ENCODE results near the gene LRRC8E.
"Not testable (repeated sequence)": the region's sequence is repeated elsewhere in the genome, so short reads cannot be mapped to it uniquely, and the experiment has no call there.

The LRRC8E gene

GRCh38 chr19:7879836-7880235, 8.5 kb upstream of the LRRC8E start:
- no peak for TF ChIP-seq POLR2A (IDR thresholded peaks at IDR 0.05; ENCODE audit: low read depth, low read length)
- no peak for TF ChIP-seq PAX5 (IDR thresholded peaks at IDR 0.05; ENCODE audit: insufficient read depth, low read length, severe bottlenecking)
- TF ChIP-seq TAF1 (IDR thresholded peaks at IDR 0.05; ENCODE audit: low read depth, low read length) = no peak
- TF ChIP-seq SPI1 (IDR thresholded peaks at IDR 0.05; ENCODE audit: low read depth, low read length) = no peak
- DNase-seq (ENCODE audit: insufficient read length, low spot score) = no peak
- FAIRE-seq = no peak

- DNase-seq (ENCODE audit: insufficient read length, low spot score) (no peak), FAIRE-seq (no peak)
- TF ChIP-seq TAF1 (IDR thresholded peaks at IDR 0.05; ENCODE audit: low read depth, low read length) (no peak), PAX5 (IDR thresholded peaks at IDR 0.05; ENCODE audit: insufficient read depth, low read length, severe bottlenecking) (no peak), POU2F2 (IDR thresholded peaks at IDR 0.05; ENCODE audit: low read depth, low read length) (no peak), POLR2A (IDR thresholded peaks at IDR 0.05; ENCODE audit: low read depth, low read length) (no peak), POLR2AphosphoS5 (IDR thresholded peaks at IDR 0.05; ENCODE audit: low read depth, low read length) (no peak), SPI1 (IDR thresholded peaks at IDR 0.05; ENCODE audit: low read depth, low read length) (no peak)
Observed at GRCh38 chr19:7881910-7882309, 6.4 kb upstream of the LRRC8E start.

DNA sequence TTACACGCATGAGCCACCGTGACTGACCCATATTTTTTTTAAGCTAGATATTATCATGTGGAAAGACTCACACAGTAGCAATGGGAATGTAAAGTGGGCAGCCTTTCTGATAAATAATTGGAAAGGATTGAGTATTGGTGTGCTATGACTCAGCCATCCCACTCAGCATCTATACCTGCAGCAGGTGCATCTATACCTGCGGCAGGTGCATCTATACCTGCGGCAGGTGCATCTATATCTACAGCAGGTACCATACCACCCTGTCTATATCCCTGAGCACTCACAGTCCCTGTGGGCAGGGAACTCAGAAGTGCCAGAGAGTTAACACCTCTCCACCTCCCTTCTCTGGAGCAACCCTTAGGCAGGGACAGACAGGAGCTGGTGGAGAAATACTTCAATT, 5.2 kb upstream of the LRRC8E start:
- FAIRE-seq (no peak), DNase-seq (ENCODE audit: insufficient read length, low spot score) (no peak)
- TF ChIP-seq POLR2A (IDR thresholded peaks at IDR 0.05; ENCODE audit: low read depth, low read length) = no peak
- no peak for TF ChIP-seq SPI1 (IDR thresholded peaks at IDR 0.05; ENCODE audit: low read depth, low read length)
- TF ChIP-seq POLR2AphosphoS5 (IDR thresholded peaks at IDR 0.05; ENCODE audit: low read depth, low read length) = no peak
- no peak for TF ChIP-seq PAX5 (IDR thresholded peaks at IDR 0.05; ENCODE audit: insufficient read depth, low read length, severe bottlenecking)
- TF ChIP-seq TAF1 (IDR thresholded peaks at IDR 0.05; ENCODE audit: low read depth, low read length) = no peak
- no peak for TF ChIP-seq POU2F2 (IDR thresholded peaks at IDR 0.05; ENCODE audit: low read depth, low read length)

- TF ChIP-seq POLR2A (IDR thresholded peaks at IDR 0.05; ENCODE audit: low read depth, low read length) (no peak), TAF1 (IDR thresholded peaks at IDR 0.05; ENCODE audit: low read depth, low read length) (no peak), PAX5 (IDR thresholded peaks at IDR 0.05; ENCODE audit: insufficient read depth, low read length, severe bottlenecking) (no peak), POLR2AphosphoS5 (IDR thresholded peaks at IDR 0.05; ENCODE audit: low read depth, low read length) (no peak), POU2F2 (IDR thresholded peaks at IDR 0.05; ENCODE audit: low read depth, low read length) (no peak), SPI1 (IDR thresholded peaks at IDR 0.05; ENCODE audit: low read depth, low read length) (no peak)
- no peak for DNase-seq (ENCODE audit: insufficient read length, low spot score)
- no peak for FAIRE-seq
Observed at GRCh38 chr19:7883796-7884570, 4.3 kb upstream of the LRRC8E start.

GRCh38 chr19:7885818-7886217, 2.5 kb upstream of the LRRC8E start:
- TF ChIP-seq PAX5 (IDR thresholded peaks at IDR 0.05; ENCODE audit: insufficient read depth, low read length, severe bottlenecking) (no peak), SPI1 (IDR thresholded peaks at IDR 0.05; ENCODE audit: low read depth, low read length) (no peak)
- FAIRE-seq (no peak), DNase-seq (ENCODE audit: insufficient read length, low spot score) (no peak)

DNA sequence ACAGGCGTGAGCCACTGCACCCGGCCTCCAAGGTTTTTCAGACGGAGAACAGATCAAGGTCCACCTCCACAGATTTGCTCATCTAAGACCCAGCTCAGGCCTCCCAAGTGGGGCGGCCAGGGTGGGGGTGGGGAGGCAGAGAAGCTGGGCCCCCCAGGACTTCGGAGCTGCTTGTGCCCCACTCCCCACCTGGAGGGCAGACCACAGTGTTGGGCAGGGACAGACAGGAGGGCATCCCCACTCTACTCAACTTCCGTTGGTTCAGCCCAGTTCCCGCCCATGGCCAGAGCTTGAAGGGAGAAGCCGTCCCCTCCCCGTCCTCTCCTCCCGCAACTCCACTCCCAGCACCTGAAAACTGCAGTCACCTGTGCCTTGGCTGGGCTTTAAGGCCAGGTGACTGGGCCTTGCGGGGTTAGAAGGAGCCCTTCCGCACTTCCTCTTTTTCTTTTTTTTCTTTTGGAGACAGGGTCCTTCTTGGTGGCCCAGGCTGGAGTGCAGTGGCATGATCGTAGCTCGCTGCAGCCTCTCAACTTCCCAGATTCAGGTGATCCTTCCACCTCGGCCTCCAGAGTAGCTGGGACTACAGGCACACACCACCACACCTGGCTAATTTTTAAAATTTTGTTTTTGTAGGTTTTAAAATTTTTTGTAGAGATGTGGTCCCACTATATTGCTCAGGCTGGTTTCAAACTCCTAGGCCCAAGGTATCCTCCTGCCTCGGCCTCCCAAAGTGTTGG, 734 bp upstream of the LRRC8E start:
- DNase-seq (ENCODE audit: insufficient read length, low spot score) (no peak), FAIRE-seq (no peak)
- no peak for TF ChIP-seq TAF1 (IDR thresholded peaks at IDR 0.05; ENCODE audit: low read depth, low read length)
- peak; percentile 85 for TF ChIP-seq SPI1 (IDR thresholded peaks at IDR 0.05; ENCODE audit: low read depth, low read length)

DNA sequence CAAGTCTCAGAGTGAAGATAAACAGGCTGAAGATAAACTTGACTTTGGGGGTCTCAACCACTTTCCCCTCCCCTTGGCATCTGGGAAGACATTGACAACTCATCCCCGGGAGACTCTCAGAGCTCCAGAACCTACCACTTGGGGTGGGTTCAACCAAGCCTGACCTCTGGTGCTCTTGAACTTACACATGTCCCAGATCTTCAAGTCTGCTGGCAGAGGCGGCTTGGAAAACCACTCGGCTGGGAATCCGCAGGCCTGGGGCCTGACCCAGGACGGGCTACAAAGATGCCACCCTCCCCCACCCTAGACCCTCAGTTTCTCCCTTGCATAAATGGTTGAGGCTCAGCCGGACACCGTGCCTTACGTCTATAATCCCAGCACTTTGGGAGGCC, 512 bp downstream of the LRRC8E start:
- no peak for FAIRE-seq
- no peak for DNase-seq (ENCODE audit: insufficient read length, low spot score)
- TF ChIP-seq POLR2AphosphoS5 (IDR thresholded peaks at IDR 0.05; ENCODE audit: low read depth, low read length) (no peak), TAF1 (IDR thresholded peaks at IDR 0.05; ENCODE audit: low read depth, low read length) (no peak), POLR2A (IDR thresholded peaks at IDR 0.05; ENCODE audit: low read depth, low read length) (no peak), PAX5 (IDR thresholded peaks at IDR 0.05; ENCODE audit: insufficient read depth, low read length, severe bottlenecking) (no peak), POU2F2 (IDR thresholded peaks at IDR 0.05; ENCODE audit: low read depth, low read length) (no peak), SPI1 (IDR thresholded peaks at IDR 0.05; ENCODE audit: low read depth, low read length) (no peak)

DNA sequence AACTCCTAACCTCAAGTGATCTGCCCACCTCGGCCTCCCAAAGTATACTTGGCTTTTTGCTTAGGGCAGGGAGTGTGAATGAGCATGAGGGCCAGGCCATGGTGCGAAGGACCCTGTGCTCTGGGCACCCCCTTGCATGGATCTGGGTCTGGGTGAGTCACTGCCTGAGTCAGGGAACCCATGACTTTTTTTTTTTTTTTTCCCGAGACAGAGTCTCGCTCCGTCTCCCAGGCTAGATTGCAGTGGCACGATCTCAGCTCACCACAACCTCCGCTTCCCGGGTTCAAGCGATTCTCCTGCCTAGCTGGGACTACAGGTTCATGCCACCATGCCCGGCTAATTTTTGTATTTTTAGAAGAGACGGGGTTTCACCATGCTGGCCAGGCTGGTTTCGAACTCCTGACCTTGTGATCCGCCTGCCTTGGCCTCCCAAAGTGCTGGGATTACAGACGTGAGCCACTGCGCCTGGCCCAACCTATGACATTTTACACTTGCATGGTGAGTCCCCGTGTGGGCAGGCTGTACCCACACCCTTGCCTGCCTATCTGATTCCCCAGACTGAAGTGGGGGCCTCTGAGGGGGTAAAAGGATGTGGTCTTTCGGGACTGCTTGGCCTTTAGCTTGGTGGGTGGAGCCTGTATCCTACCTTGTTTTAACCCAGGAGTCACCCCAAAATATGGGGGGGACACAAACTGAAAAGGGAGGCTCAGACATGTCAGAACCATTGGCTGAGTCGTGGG, 5.2 kb downstream of the LRRC8E start:
- not testable (repeated sequence) for FAIRE-seq; DNase-seq (ENCODE audit: insufficient read length, low spot score)

- no peak for DNase-seq (ENCODE audit: insufficient read length, low spot score)
- FAIRE-seq = no peak
Observed at GRCh38 chr19:7894612-7895309, 6.5 kb downstream of the LRRC8E start.

More at GRCh38 chr19:7894612-7895309, 6.5 kb downstream of the LRRC8E start:
- no peak for TF ChIP-seq TAF1 (IDR thresholded peaks at IDR 0.05; ENCODE audit: low read depth, low read length)
- no peak for TF ChIP-seq PAX5 (IDR thresholded peaks at IDR 0.05; ENCODE audit: insufficient read depth, low read length, severe bottlenecking)
- TF ChIP-seq POLR2A (IDR thresholded peaks at IDR 0.05; ENCODE audit: low read depth, low read length) = no peak
- no peak for TF ChIP-seq POU2F2 (IDR thresholded peaks at IDR 0.05; ENCODE audit: low read depth, low read length)
- TF ChIP-seq POLR2AphosphoS5 (IDR thresholded peaks at IDR 0.05; ENCODE audit: low read depth, low read length) = no peak
- TF ChIP-seq SPI1 (IDR thresholded peaks at IDR 0.05; ENCODE audit: low read depth, low read length) = no peak
